Testis (tissue), 3 donors: Measurements from ENCODE around the gene AUTS2. TPM values are rescaled to one million over a fixed set of nuclear protein-coding genes. Genes with fewer than 3 reads are reported as not detected.

Source experiments
- DNase-seq: peaks from one replicate; pipeline ENCODE4 v3.0.0-alpha.2; 2019
- H3K27ac ChIP-seq, 2 donors: fragments of 200-600 bp; sonication (generic); one replicate each; pipeline ENCODE4 v1.5.1; 2019
- H3K27me3 ChIP-seq: fragments of 200-600 bp; sonication (generic); one replicate; pipeline ENCODE4 v1.5.1; 2019
- H3K36me3 ChIP-seq: fragments of 200-600 bp; sonication (generic); one replicate; pipeline ENCODE4 v1.5.1; 2017; ENCODE audit warnings: low read depth; ENCODE audit errors: missing control alignments
- H3K4me1 ChIP-seq: fragments of 200-600 bp; sonication (generic); one replicate; pipeline ENCODE4 v1.5.1; 2019
- H3K4me3 ChIP-seq, 2 donors: fragments of 200-600 bp; sonication (generic); one replicate each; pipeline ENCODE4 v1.5.1; 2017 to 2019
- H3K9me3 ChIP-seq: fragments of 200-600 bp; sonication (generic); one replicate; pipeline ENCODE4 v1.5.1; 2017
- CTCF ChIP-seq, 3 experiments: fragments of 450-650 bp in 2 of 3; fragments of 200-600 bp in 1 of 3; sonication (generic) in 1 of 3; IDR thresholded peaks; one replicate each; pipeline ENCODE4 v1.5.1; 2016 to 2019; ENCODE audit warnings: antibody characterized with exemption in 3 of 3, mild to moderate bottlenecking in 2 of 3, moderate library complexity in 1 of 3
- POLR2A ChIP-seq: fragments of 450-650 bp; IDR thresholded peaks from one replicate; pipeline ENCODE4 v1.6.1; 2017; ENCODE audit warnings: antibody characterized with exemption, mild to moderate bottlenecking, moderate library complexity
- WGBS, 2 donors: methylation state at CpG; one replicate each; pipeline ENCODE4 v1.1.5; 2018; 5-methylcytosine and 5-hydroxymethylcytosine counted together
- intact Hi-C: fragments of 100-400 bp; cut with DNase I; formaldehyde crosslinking; loops from one replicate; pipeline ENCODE4 v1.15.1; 2023; ENCODE audit warnings: low total_unique reads
- polyA plus RNA-seq: library from polyadenylated mRNA; stranded (reverse); fragments of 350-450 nt; fragmentation: Illumina TruSeq; extraction: RNeasy Lipid Tissue Mini Kit (QIAGEN cat#74804); gene quantifications from one replicate; pipeline ENCODE4 v1.2.3, GENCODE V29; 2014; ENCODE audit warnings: low read depth, low replicate concordance; ENCODE audit not compliant: insufficient read depth
- total RNA-seq, 2 donors: library from RNA; depleted of rRNA; stranded (reverse); fragments of >200 nt; gene quantifications; one replicate each; pipeline ENCODE4 v1.2.3, GENCODE V29; 2016

Gene AUTS2
- total and polyA plus RNA-seq, 3 donors from 2014 or later, result 21.3 to 75.5 (median 56.1) TPM

- peaks cover 4% of the 10 kb centered on the region for H3K4me1 ChIP-seq
- H3K27me3 ChIP-seq, result no peaks in the 10 kb centered on the region
- TF ChIP-seq POLR2A, result no peak
- no peak for TF ChIP-seq CTCF (IDR thresholded peaks at IDR 0.05)
- DNase-seq, result no peak
- H3K4me3 ChIP-seq, result no peak overlapping the region
- H3K36me3 ChIP-seq, result no peaks in the 10 kb centered on the region
- no peaks in the 10 kb centered on the region for H3K9me3 ChIP-seq
- intact Hi-C loops, result no loop called here
- H3K27ac ChIP-seq, result no peak overlapping the region
- 85 to 90% methylated on average over 3 of the region's 3 CpGs for WGBS, 2 donors
Measured at GRCh38 chr7:70040051-70040450, 441.8 kb downstream of the AUTS2 start.

GRCh38 chr7:70040970-70041766 is 442.9 kb downstream of the AUTS2 start:
- H3K4me1 ChIP-seq, result peaks cover 4% of the 10 kb centered on the region
- no peak for TF ChIP-seq POLR2A
- peak in 2 of 3 experiments; percentile 25 to 35 for TF ChIP-seq CTCF (IDR thresholded peaks at IDR 0.05)
- intact Hi-C loops, result no loop called here
- H3K9me3 ChIP-seq, result no peaks in the 10 kb centered on the region
- no peaks in the 10 kb centered on the region for H3K27me3 ChIP-seq
- no peak overlapping the region for H3K27ac ChIP-seq
- no peak overlapping the region for H3K4me3 ChIP-seq
- no peak for DNase-seq
- H3K36me3 ChIP-seq, result no peaks in the 10 kb centered on the region

GRCh38 chr7:70042533-70042932 is 444.3 kb downstream of the AUTS2 start:
- TF ChIP-seq POLR2A (no peak), CTCF (IDR thresholded peaks at IDR 0.05) (peak; percentile 9 to 24 (median 24))
- DNase-seq, result no peak
- no peak overlapping the region for H3K4me3 ChIP-seq

GRCh38 chr7:70043015-70043538 is 444.8 kb downstream of the AUTS2 start:
- H3K9me3 ChIP-seq, result no peaks in the 10 kb centered on the region
- no peak for DNase-seq
- no peak overlapping the region for H3K4me3 ChIP-seq
- TF ChIP-seq CTCF (IDR thresholded peaks at IDR 0.05) (no peak), POLR2A (no peak)
- WGBS, 2 donors, result 45 to 66% methylated on average over 3 of the region's 3 CpGs
- no peak overlapping the region for H3K27ac ChIP-seq
- no peaks in the 10 kb centered on the region for H3K27me3 ChIP-seq
- intact Hi-C loops, result no loop called here
- no peaks in the 10 kb centered on the region for H3K36me3 ChIP-seq
- H3K4me1 ChIP-seq, result peaks cover 4% of the 10 kb centered on the region

More at GRCh38 chr7:70042533-70042932, 444.3 kb downstream of the AUTS2 start:
- Histone ChIP-seq H3K9me3 (no peaks in the 10 kb centered on the region), H3K36me3 (no peaks in the 10 kb centered on the region), H3K27ac (no peak overlapping the region), H3K4me1 (peaks cover 4% of the 10 kb centered on the region), H3K27me3 (no peaks in the 10 kb centered on the region)
- intact Hi-C loops, result no loop called here
- WGBS, 2 donors, result 33 to 39% methylated on average over 3 of the region's 3 CpGs
